SK-N-SH treated with all-trans-retinoic acid at 6 μM for 48 hours (cell line): ENCODE measurements around the gene NPAS3.

ENCODE experiments used
- ATAC-seq: fragments of 200-7000 bp; cut with Tn5 transposase; 3 replicates; pipeline ENCODE4 v1.9.1; 2020; ENCODE audit warnings: mild to moderate bottlenecking, moderate library complexity
- ARNTL ChIP-seq: fragments of 450-650 bp; formaldehyde crosslinking; IDR thresholded peaks from 2 replicates; pipeline ENCODE4 v1.5.0; 2020; ENCODE audit warnings: low read depth, mild to moderate bottlenecking, moderate library complexity, borderline replicate concordance
- BACH2 ChIP-seq: fragments of 250-450 bp; sonication (Bioruptor Pico); IDR thresholded peaks from 2 replicates; pipeline ENCODE4 v1.9.0; 2021; ENCODE audit warnings: mild to moderate bottlenecking, borderline replicate concordance
- CSDC2 ChIP-seq: fragments of 250-450 bp; sonication (Bioruptor Pico); IDR thresholded peaks from 2 replicates; pipeline ENCODE4 v1.5.0; 2020; ENCODE audit warnings: mild to moderate bottlenecking, moderate library complexity
- CSRNP3 ChIP-seq: fragments of 250-450 bp; sonication (Bioruptor Pico); IDR thresholded peaks from 2 replicates; pipeline ENCODE4 v1.5.1; 2021; ENCODE audit warnings: mild to moderate bottlenecking, moderate library complexity
- ESRRG ChIP-seq: fragments of 250-450 bp; sonication (Bioruptor Pico); IDR thresholded peaks from 2 replicates; pipeline ENCODE4 v1.6.1; 2021; ENCODE audit warnings: mild to moderate bottlenecking
- GLIS3 ChIP-seq: fragments of 250-450 bp; sonication (Bioruptor Pico); IDR thresholded peaks from 2 replicates; pipeline ENCODE4 v1.5.0; 2020; ENCODE audit warnings: mild to moderate bottlenecking, moderate library complexity
- ISL1 ChIP-seq: fragments of 250-450 bp; sonication (Bioruptor Pico); IDR thresholded peaks from 2 replicates; pipeline ENCODE4 v2.1.2; 2022; ENCODE audit warnings: mild to moderate bottlenecking, moderate library complexity
- OSR1 ChIP-seq: fragments of 250-450 bp; sonication (Bioruptor Pico); IDR thresholded peaks from 2 replicates; pipeline ENCODE4 v1.8.0; 2022; ENCODE audit warnings: moderate library complexity, mild to moderate bottlenecking, inconsistent platforms
- POU6F1 ChIP-seq: fragments of 250-450 bp; sonication (Bioruptor Pico); IDR thresholded peaks from 2 replicates; pipeline ENCODE4 v1.8.0; 2021; ENCODE audit warnings: low read depth, mild to moderate bottlenecking, moderate library complexity, borderline replicate concordance
- PPARA ChIP-seq: fragments of 250-450 bp; sonication (Bioruptor Pico); IDR thresholded peaks from 2 replicates; pipeline ENCODE4 v1.5.0; 2020; ENCODE audit warnings: mild to moderate bottlenecking, borderline replicate concordance
- RARB ChIP-seq: fragments of 250-450 bp; sonication (Bioruptor Pico); IDR thresholded peaks from 2 replicates; pipeline ENCODE4 v1.8.0; 2021; ENCODE audit warnings: mild to moderate bottlenecking, moderate library complexity
- SNAI2 ChIP-seq: fragments of 250-450 bp; sonication (Bioruptor Pico); IDR thresholded peaks from 2 replicates; pipeline ENCODE4 v1.5.0; 2020; ENCODE audit warnings: mild to moderate bottlenecking, moderate library complexity
- TOX ChIP-seq: fragments of 250-450 bp; sonication (Bioruptor Pico); IDR thresholded peaks from 2 replicates; pipeline ENCODE4 v1.8.0; 2021; ENCODE audit warnings: mild to moderate bottlenecking, moderate library complexity, borderline replicate concordance
- ZC3H10 ChIP-seq: fragments of 250-450 bp; sonication (Bioruptor Pico); IDR thresholded peaks from 2 replicates; pipeline ENCODE4 v1.5.1; 2021; ENCODE audit warnings: mild to moderate bottlenecking, moderate library complexity
- ZFP3 ChIP-seq: fragments of 250-450 bp; sonication (Bioruptor Pico); IDR thresholded peaks from 2 replicates; pipeline ENCODE4 v1.5.0; 2020; ENCODE audit warnings: mild to moderate bottlenecking, moderate library complexity
- ZFP30 ChIP-seq: fragments of 450-650 bp; formaldehyde crosslinking; IDR thresholded peaks from 2 replicates; pipeline ENCODE4 v1.5.0; 2022; ENCODE audit warnings: mild to moderate bottlenecking, moderate library complexity
- ZNF565 ChIP-seq: fragments of 450-650 bp; formaldehyde crosslinking; conservative IDR thresholded peaks from 2 replicates; pipeline ENCODE4 v1.5.0; 2020; ENCODE audit warnings: low read depth, mild to moderate bottlenecking, moderate library complexity
- ZNF70 ChIP-seq: fragments of 450-650 bp; formaldehyde crosslinking; IDR thresholded peaks from 2 replicates; pipeline ENCODE4 v1.5.0; 2020; ENCODE audit warnings: mild to moderate bottlenecking, moderate library complexity
- TF ChIP-seq, protein P1 (sequence below): fragments of 250-450 bp; sonication (Bioruptor Pico); IDR thresholded peaks from 2 replicates; pipeline ENCODE4 v1.8.0; 2020; ENCODE audit warnings: mild to moderate bottlenecking, moderate library complexity, borderline replicate concordance
- TF ChIP-seq, protein P2 (sequence below): fragments of 250-450 bp; sonication (Bioruptor Pico); IDR thresholded peaks from 2 replicates; pipeline ENCODE4 v1.5.0; 2020; ENCODE audit warnings: mild to moderate bottlenecking, moderate library complexity

The NPAS3 gene

DNA sequence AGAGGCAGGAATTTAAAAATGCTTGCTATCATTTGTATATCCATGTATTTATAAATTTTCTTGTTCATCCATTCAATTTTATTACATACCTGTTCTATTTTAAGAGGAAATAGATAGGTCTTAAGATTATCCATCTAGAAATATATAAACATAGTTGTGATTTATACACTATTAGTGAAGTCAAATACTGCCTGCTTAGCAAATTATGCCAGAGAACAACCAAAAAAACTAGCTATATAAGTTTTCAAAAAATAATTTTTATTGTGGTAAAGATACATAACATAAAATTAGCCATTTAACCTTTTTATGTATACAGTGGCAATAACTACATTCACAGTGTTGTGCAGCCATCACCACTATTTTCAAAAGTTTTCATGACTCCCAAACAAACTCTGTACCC lies 237.3 kb downstream of the NPAS3 start (continued):
- TF ChIP-seq, protein P1, sequence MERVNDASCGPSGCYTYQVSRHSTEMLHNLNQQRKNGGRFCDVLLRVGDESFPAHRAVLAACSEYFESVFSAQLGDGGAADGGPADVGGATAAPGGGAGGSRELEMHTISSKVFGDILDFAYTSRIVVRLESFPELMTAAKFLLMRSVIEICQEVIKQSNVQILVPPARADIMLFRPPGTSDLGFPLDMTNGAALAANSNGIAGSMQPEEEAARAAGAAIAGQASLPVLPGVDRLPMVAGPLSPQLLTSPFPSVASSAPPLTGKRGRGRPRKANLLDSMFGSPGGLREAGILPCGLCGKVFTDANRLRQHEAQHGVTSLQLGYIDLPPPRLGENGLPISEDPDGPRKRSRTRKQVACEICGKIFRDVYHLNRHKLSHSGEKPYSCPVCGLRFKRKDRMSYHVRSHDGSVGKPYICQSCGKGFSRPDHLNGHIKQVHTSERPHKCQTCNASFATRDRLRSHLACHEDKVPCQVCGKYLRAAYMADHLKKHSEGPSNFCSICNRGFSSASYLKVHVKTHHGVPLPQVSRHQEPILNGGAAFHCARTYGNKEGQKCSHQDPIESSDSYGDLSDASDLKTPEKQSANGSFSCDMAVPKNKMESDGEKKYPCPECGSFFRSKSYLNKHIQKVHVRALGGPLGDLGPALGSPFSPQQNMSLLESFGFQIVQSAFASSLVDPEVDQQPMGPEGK: no peak
- no peak for TF ChIP-seq PPARA (CRISPR knock-in tag)
- no peak for TF ChIP-seq GLIS3 (CRISPR knock-in tag)

- TF ChIP-seq ZC3H10 (CRISPR knock-in tag) (no peak), ZNF70 (CRISPR knock-in tag) (no peak), SNAI2 (CRISPR knock-in tag) (no peak), ARNTL (CRISPR knock-in tag) (no peak), BACH2 (CRISPR knock-in tag) (no peak), OSR1 (no peak), ESRRG (no peak), POU6F1 (CRISPR knock-in tag) (no peak), CSDC2 (CRISPR knock-in tag) (no peak), ZFP3 (CRISPR knock-in tag) (no peak)
- TF ChIP-seq, protein P1: no peak
- TF ChIP-seq, protein P2, sequence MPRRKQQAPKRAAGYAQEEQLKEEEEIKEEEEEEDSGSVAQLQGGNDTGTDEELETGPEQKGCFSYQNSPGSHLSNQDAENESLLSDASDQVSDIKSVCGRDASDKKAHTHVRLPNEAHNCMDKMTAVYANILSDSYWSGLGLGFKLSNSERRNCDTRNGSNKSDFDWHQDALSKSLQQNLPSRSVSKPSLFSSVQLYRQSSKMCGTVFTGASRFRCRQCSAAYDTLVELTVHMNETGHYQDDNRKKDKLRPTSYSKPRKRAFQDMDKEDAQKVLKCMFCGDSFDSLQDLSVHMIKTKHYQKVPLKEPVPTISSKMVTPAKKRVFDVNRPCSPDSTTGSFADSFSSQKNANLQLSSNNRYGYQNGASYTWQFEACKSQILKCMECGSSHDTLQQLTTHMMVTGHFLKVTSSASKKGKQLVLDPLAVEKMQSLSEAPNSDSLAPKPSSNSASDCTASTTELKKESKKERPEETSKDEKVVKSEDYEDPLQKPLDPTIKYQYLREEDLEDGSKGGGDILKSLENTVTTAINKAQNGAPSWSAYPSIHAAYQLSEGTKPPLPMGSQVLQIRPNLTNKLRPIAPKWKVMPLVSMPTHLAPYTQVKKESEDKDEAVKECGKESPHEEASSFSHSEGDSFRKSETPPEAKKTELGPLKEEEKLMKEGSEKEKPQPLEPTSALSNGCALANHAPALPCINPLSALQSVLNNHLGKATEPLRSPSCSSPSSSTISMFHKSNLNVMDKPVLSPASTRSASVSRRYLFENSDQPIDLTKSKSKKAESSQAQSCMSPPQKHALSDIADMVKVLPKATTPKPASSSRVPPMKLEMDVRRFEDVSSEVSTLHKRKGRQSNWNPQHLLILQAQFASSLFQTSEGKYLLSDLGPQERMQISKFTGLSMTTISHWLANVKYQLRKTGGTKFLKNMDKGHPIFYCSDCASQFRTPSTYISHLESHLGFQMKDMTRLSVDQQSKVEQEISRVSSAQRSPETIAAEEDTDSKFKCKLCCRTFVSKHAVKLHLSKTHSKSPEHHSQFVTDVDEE (CRISPR knock-in tag): no peak
- TF ChIP-seq, all 23 proteins: peak for 0
- ATAC-seq: peak; percentile 77; the same call in 2 of the 3 replicates
These were observed 245.9 kb downstream of the NPAS3 start for GRCh38 chr14:33184587-33184986.

DNA sequence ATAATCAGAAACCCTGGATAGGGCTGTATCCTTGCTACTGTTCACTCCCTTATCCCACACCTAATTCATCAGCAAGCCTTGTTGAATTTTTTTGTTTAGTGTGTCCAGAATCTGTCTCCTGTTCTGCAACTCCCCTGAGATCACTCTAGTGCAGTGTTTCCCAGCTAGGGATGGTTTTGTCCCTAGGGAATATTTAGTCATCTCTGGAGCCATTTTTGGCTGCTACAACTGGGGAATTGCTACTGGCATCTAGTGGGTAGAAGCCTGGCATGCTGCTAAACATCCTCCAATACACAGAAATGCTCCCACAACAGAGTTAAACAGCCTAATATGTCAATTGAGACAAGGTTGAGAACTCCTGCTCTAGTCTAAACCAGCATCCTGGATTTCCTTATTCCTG lies 248.0 kb downstream of the NPAS3 start:
- TF ChIP-seq SNAI2 (CRISPR knock-in tag) (no peak), ISL1 (CRISPR knock-in tag) (no peak), TOX (no peak), CSRNP3 (CRISPR knock-in tag) (no peak), CSDC2 (CRISPR knock-in tag) (no peak), GLIS3 (CRISPR knock-in tag) (no peak), RARB (CRISPR knock-in tag) (no peak), ZNF565 (CRISPR knock-in tag) (no peak), ZC3H10 (CRISPR knock-in tag) (no peak), ARNTL (CRISPR knock-in tag) (no peak), POU6F1 (CRISPR knock-in tag) (no peak), PPARA (CRISPR knock-in tag) (no peak), ZFP3 (CRISPR knock-in tag) (no peak), ZFP30 (CRISPR knock-in tag) (no peak)
- TF ChIP-seq, protein P1: no peak
- TF ChIP-seq, protein P2 (CRISPR knock-in tag): no peak
- no peak for ATAC-seq
